H9 (cell line): ENCODE measurements around the gene IRF7. TPM values are rescaled to one million over a fixed set of nuclear protein-coding genes. Genes with fewer than 3 reads are reported as not detected.

Experiments
- DNase-seq: peaks from one replicate; pipeline ENCODE4 v3.0.0-alpha.2; 2017
- H2AFZ ChIP-seq: one replicate; pipeline ENCODE4 v1.6.1; 2013; ENCODE audit warnings: mild to moderate bottlenecking, low read length, control low read depth, moderate library complexity
- H2AK5ac ChIP-seq: 2 replicates; pipeline ENCODE4 v1.6.1; 2013; ENCODE audit warnings: low read length, control low read depth, mixed read lengths; ENCODE audit not compliant: insufficient read length
- H2BK120ac ChIP-seq: one replicate; pipeline ENCODE4 v1.6.1; 2013; ENCODE audit warnings: low read depth, mild to moderate bottlenecking, low read length, control low read depth, inconsistent platforms; ENCODE audit not compliant: poor library complexity, severe bottlenecking
- H2BK12ac ChIP-seq: 2 replicates; pipeline ENCODE4 v1.6.1; 2013; ENCODE audit warnings: low read length, control low read depth, mixed read lengths, low read depth; ENCODE audit not compliant: insufficient read length
- H2BK15ac ChIP-seq: 2 replicates; pipeline ENCODE4 v1.6.1; 2013; ENCODE audit warnings: low read depth, low read length, control low read depth
- H2BK20ac ChIP-seq: one replicate; pipeline ENCODE4 v1.6.1; 2013; ENCODE audit warnings: low read depth, mild to moderate bottlenecking, low read length, control low read depth, inconsistent platforms; ENCODE audit not compliant: poor library complexity, severe bottlenecking
- H2BK5ac ChIP-seq: 2 replicates; pipeline ENCODE4 v1.6.1; 2013; ENCODE audit warnings: low read length, control low read depth, mixed read lengths; ENCODE audit not compliant: insufficient read length
- H3K14ac ChIP-seq: 2 replicates; pipeline ENCODE4 v1.6.1; 2013; ENCODE audit warnings: low read length, control low read depth; ENCODE audit not compliant: insufficient read depth
- H3K18ac ChIP-seq: 2 replicates; pipeline ENCODE4 v1.6.1; 2013; ENCODE audit warnings: low read depth, mild to moderate bottlenecking, mixed read lengths, low read length, control low read depth; ENCODE audit not compliant: insufficient read length
- H3K23ac ChIP-seq: 2 replicates; pipeline ENCODE4 v1.6.1; 2013; ENCODE audit warnings: low read length, control low read depth, mixed read lengths, low read depth; ENCODE audit not compliant: insufficient read length
- H3K23me2 ChIP-seq: 2 replicates; pipeline ENCODE4 v1.6.1; 2013; ENCODE audit warnings: low read depth, mild to moderate bottlenecking, mixed read lengths, low read length, control low read depth; ENCODE audit not compliant: insufficient read length, poor library complexity, severe bottlenecking
- H3K27ac ChIP-seq: 2 replicates; pipeline ENCODE4 v1.5.1; 2013; ENCODE audit warnings: low read length, control low read depth, mixed read lengths, low read depth; ENCODE audit not compliant: insufficient read length
- H3K27me3 ChIP-seq: 2 replicates; pipeline ENCODE4 v1.6.1; 2013; ENCODE audit warnings: low read length, control low read depth, inconsistent platforms; ENCODE audit not compliant: insufficient read depth
- H3K4ac ChIP-seq: 2 replicates; pipeline ENCODE4 v1.6.1; 2013; ENCODE audit warnings: low read depth, mild to moderate bottlenecking, control low read depth, inconsistent platforms, low read length, moderate library complexity
- H3K4me1 ChIP-seq: 2 replicates; pipeline ENCODE4 v1.6.1; 2013; ENCODE audit warnings: low read length, control low read depth, inconsistent platforms; ENCODE audit not compliant: insufficient read depth
- H3K4me2 ChIP-seq: 2 replicates; pipeline ENCODE4 v1.6.1; 2013; ENCODE audit warnings: low read length, control low read depth, mixed read lengths; ENCODE audit not compliant: insufficient read length, insufficient read depth
- H3K56ac ChIP-seq: 2 replicates; pipeline ENCODE4 v1.6.1; 2013; ENCODE audit warnings: low read depth, mild to moderate bottlenecking, mixed read lengths, low read length, control low read depth; ENCODE audit not compliant: insufficient read length
- H3K79me1 ChIP-seq: 2 replicates; pipeline ENCODE4 v1.6.1; 2013; ENCODE audit warnings: low read depth, mild to moderate bottlenecking, moderate library complexity, low read length, control low read depth, inconsistent platforms; ENCODE audit not compliant: insufficient read depth, poor library complexity, severe bottlenecking
- H3K79me2 ChIP-seq: 2 replicates; pipeline ENCODE4 v1.6.1; 2013; ENCODE audit warnings: low read length, control low read depth, inconsistent platforms; ENCODE audit not compliant: insufficient read depth
- H3K9ac ChIP-seq: 2 replicates; pipeline ENCODE4 v1.6.1; 2013; ENCODE audit warnings: low read length, control low read depth, mixed read lengths; ENCODE audit not compliant: insufficient read length; ENCODE audit errors: extremely low read depth
- H3K9me3 ChIP-seq: one replicate; pipeline ENCODE4 v1.6.1; 2013; ENCODE audit warnings: low read depth, low read length, inconsistent platforms; ENCODE audit not compliant: control insufficient read depth
- H3T11ph ChIP-seq: one replicate; pipeline ENCODE4 v1.6.1; 2013; ENCODE audit warnings: mild to moderate bottlenecking, low read length, control low read depth, inconsistent platforms
- H4K20me1 ChIP-seq: one replicate; pipeline ENCODE4 v1.6.1; 2013; ENCODE audit not compliant: control insufficient read depth, insufficient read length, insufficient read depth
- H4K5ac ChIP-seq: 2 replicates; pipeline ENCODE4 v1.6.1; 2013; ENCODE audit warnings: low read depth, mild to moderate bottlenecking, mixed read lengths, low read length, control low read depth; ENCODE audit not compliant: insufficient read length
- H4K8ac ChIP-seq: replicated peaks from 2 replicates; pipeline ENCODE4 v1.6.1; 2013; ENCODE audit warnings: low read length, control low read depth, mixed read lengths, low read depth; ENCODE audit not compliant: insufficient read length
- H4K91ac ChIP-seq: 2 replicates; pipeline ENCODE4 v1.6.1; 2013; ENCODE audit warnings: low read depth, mild to moderate bottlenecking, moderate library complexity, mixed read lengths, low read length, control low read depth; ENCODE audit not compliant: insufficient read length
- H3K27ac Mint-ChIP-seq, 3 experiments: 2 replicates in 2 of 3; 3 replicates in 1 of 3; pipeline ENCODE4 v1.8.0; 2020 to 2021; ENCODE audit warnings: mixed read lengths in 3 of 3, mild to moderate bottlenecking in 1 of 3, moderate library complexity in 1 of 3
- H3K27me3 Mint-ChIP-seq: 2 replicates; pipeline ENCODE4 v1.8.0; 2021; ENCODE audit warnings: low read depth, mild to moderate bottlenecking, moderate library complexity, mixed read lengths
- H3K36me3 Mint-ChIP-seq, 3 experiments: 2 replicates in 2 of 3; 3 replicates in 1 of 3; pipeline ENCODE4 v1.8.0; 2020 to 2021; ENCODE audit warnings: low read depth in 3 of 3, mixed read lengths in 3 of 3; ENCODE audit not compliant: insufficient read depth in 1 of 3
- H3K4me1 Mint-ChIP-seq, 2 experiments: 2 replicates each; pipeline ENCODE4 v1.8.0; 2020; ENCODE audit warnings: mixed read lengths in 2 of 2
- H3K4me3 Mint-ChIP-seq, 2 experiments: 2 replicates in 1 of 2; 3 replicates in 1 of 2; pipeline ENCODE4 v1.8.0; 2020 to 2021; ENCODE audit warnings: mild to moderate bottlenecking in 2 of 2, mixed read lengths in 2 of 2, moderate library complexity in 1 of 2
- H3K9me3 Mint-ChIP-seq, 2 experiments: 2 replicates in 1 of 2; 3 replicates in 1 of 2; pipeline ENCODE4 v1.8.0; 2020; ENCODE audit warnings: mild to moderate bottlenecking in 2 of 2, mixed read lengths in 2 of 2, moderate library complexity in 1 of 2
- CTCF ChIP-seq: fragments of 200-600 bp; sonication (generic); conservative IDR thresholded peaks from 3 replicates; pipeline ENCODE4 v1.8.0; 2021; ENCODE audit warnings: antibody characterized with exemption, mild to moderate bottlenecking
- WGBS: extraction: QIAGEN DNeasy Blood & Tissue Kit; methylation state at CpG from one replicate; pipeline ENCODE4 v1.1.7; 2013; ENCODE audit warnings: missing lambda C conversion rate, low lambda C conversion rate, mixed read lengths; ENCODE audit not compliant: insufficient read length; ENCODE audit errors: extremely low coverage; 5-methylcytosine and 5-hydroxymethylcytosine counted together
- total RNA-seq: library from RNA; stranded (reverse); gene quantifications from 2 replicates; pipeline ENCODE4 v1.2.1, GENCODE V29; 2021

Gene IRF7
- total RNA-seq, 1 experiment from 2014 or later, result 9.8 TPM

- H3K4me1 ChIP-seq, result no peaks in the 10 kb centered on the region; the same call in 1 of the 2 replicates
- no peaks in the 10 kb centered on the region for H3K79me2 ChIP-seq
- peaks cover 20% of the 10 kb centered on the region for H3K27me3 ChIP-seq
- no peak overlapping the region for H2AFZ ChIP-seq
- no peak overlapping the region for H2BK12ac ChIP-seq
- no peak overlapping the region for H2AK5ac ChIP-seq
- no peak overlapping the region for H4K5ac ChIP-seq
- H3K27me3 Mint-ChIP-seq, result peaks cover 25% of the 10 kb centered on the region
- H2BK5ac ChIP-seq, result no peak overlapping the region
- DNase-seq, result no peak
- no peak overlapping the region for H4K91ac ChIP-seq
- H3K79me1 ChIP-seq, result no peaks in the 10 kb centered on the region
- H3K23ac ChIP-seq, result no peak overlapping the region
- H3K9ac ChIP-seq, result no peak overlapping the region
- no peak overlapping the region for H3K4me2 ChIP-seq
- H3K14ac ChIP-seq, result no peak overlapping the region
- H2BK15ac ChIP-seq, result no peak overlapping the region
- H3T11ph ChIP-seq, result no peak overlapping the region
- H4K8ac ChIP-seq, result no peak overlapping the region
- peaks cover 17% of the 10 kb centered on the region for H3K23me2 ChIP-seq
- H3K4ac ChIP-seq, result no peak overlapping the region
- no peak overlapping the region for H3K18ac ChIP-seq
- H3K4me1 Mint-ChIP-seq, result peaks cover 15 to 24% of the 10 kb centered on the region in 2 experiments
- H3K36me3 Mint-ChIP-seq, result peaks cover 4 to 30% (median 11%) of the 10 kb centered on the region in 3 experiments; a peak in 6 of 7 replicates
- no peak for TF ChIP-seq CTCF
- no peak overlapping the region for H3K27ac ChIP-seq
- no peak overlapping the region for H3K27ac Mint-ChIP-seq
- no peaks in the 10 kb centered on the region; a peak in 2 of 5 replicates for H3K9me3 Mint-ChIP-seq
- H3K56ac ChIP-seq, result no peak overlapping the region
- no peaks in the 10 kb centered on the region for H3K9me3 ChIP-seq
- no peak overlapping the region for H2BK120ac ChIP-seq
- H4K20me1 ChIP-seq, result no peaks in the 10 kb centered on the region
- no peak overlapping the region for H2BK20ac ChIP-seq
- WGBS, result no CpG with 5 or more reads among the region's 19 CpGs
- no peak overlapping the region; a peak in 1 of 5 replicates for H3K4me3 Mint-ChIP-seq
Observed at GRCh38 chr11:641806-642370, 26.1 kb upstream of the IRF7 start.
